OCI-LY7 (cell line): ENCODE results near the gene TCEA3.
"Not testable (repeated sequence)": the region's sequence is repeated elsewhere in the genome, so short reads cannot be mapped to it uniquely, and the experiment has no call there.

ENCODE experiments used
- CTCF ChIP-seq: fragments of 200-600 bp; sonication (generic); conservative IDR thresholded peaks from 2 replicates; pipeline ENCODE4 v1.5.1; 2014; ENCODE audit warnings: mild to moderate bottlenecking, antibody characterized with exemption, low read length, moderate library complexity, mixed read lengths
- EZH2phosphoT487 ChIP-seq: fragments of 200-600 bp; sonication (generic); IDR thresholded peaks from 2 replicates; pipeline ENCODE4 v1.6.1; 2018; ENCODE audit warnings: low read depth, borderline replicate concordance, mild to moderate bottlenecking, mixed run types, antibody characterized with exemption, low read length, moderate library complexity, mixed read lengths

- TF ChIP-seq EZH2phosphoT487, CTCF: not testable (repeated sequence)
Observed at GRCh38 chr1:23374079-23374735, 50.3 kb downstream of the TCEA3 start.
